T-helper 22 cell (primary cell): ENCODE data around the gene TWIST2.

Experiments used
- DNase-seq: peaks from one replicate; pipeline ENCODE4 v3.0.0-alpha.2; 2020; ENCODE audit warnings: low read depth

TWIST2 gene

GRCh38 chr2:238873381-238873801 lies 25.5 kb downstream of the TWIST2 start:
- DNase-seq: no peak

GRCh38 chr2:238873841-238874240 lies 26.0 kb downstream of the TWIST2 start:
- no peak for DNase-seq

- no peak for DNase-seq
Observed at GRCh38 chr2:238874330-238875050, 26.6 kb downstream of the TWIST2 start.

GRCh38 chr2:238875101-238875470 lies 27.2 kb downstream of the TWIST2 start:
- no peak for DNase-seq

GRCh38 chr2:238875471-238876231 lies 27.8 kb downstream of the TWIST2 start:
- DNase-seq: no peak

- DNase-seq: no peak
Observed at GRCh38 chr2:238876232-238876630, 28.3 kb downstream of the TWIST2 start.

- no peak for DNase-seq
Observed at GRCh38 chr2:238878051-238878735, 30.3 kb downstream of the TWIST2 start.

GRCh38 chr2:238879043-238879442 lies 31.2 kb downstream of the TWIST2 start:
- no peak for DNase-seq

- no peak for DNase-seq
Observed at GRCh38 chr2:238879621-238880377, 31.9 kb downstream of the TWIST2 start.

- DNase-seq: no peak
Observed at GRCh38 chr2:238881353-238882081, 33.6 kb downstream of the TWIST2 start.

GRCh38 chr2:238882082-238882755 lies 34.3 kb downstream of the TWIST2 start:
- no peak for DNase-seq

- DNase-seq: no peak
Observed at GRCh38 chr2:238883421-238883901, 35.6 kb downstream of the TWIST2 start.

- no peak for DNase-seq
Observed at GRCh38 chr2:238884122-238884811, 36.4 kb downstream of the TWIST2 start.

- DNase-seq: no peak
Observed at GRCh38 chr2:238884812-238885408, 37.0 kb downstream of the TWIST2 start.

GRCh38 chr2:238886453-238887094 lies 38.7 kb downstream of the TWIST2 start:
- DNase-seq: no peak

- no peak for DNase-seq
Observed at GRCh38 chr2:238887616-238888015, 39.7 kb downstream of the TWIST2 start.

GRCh38 chr2:238888781-238889180 lies 40.9 kb downstream of the TWIST2 start:
- no peak for DNase-seq

GRCh38 chr2:238890131-238890530 lies 42.2 kb downstream of the TWIST2 start:
- DNase-seq: no peak
